NCI-H526 treated with DMSO at 0.1 percent for 48 hours (cell line): ENCODE measurements around the gene NOTO.
"Not testable (repeated sequence)": the region's sequence is repeated elsewhere in the genome, so short reads cannot be mapped to it uniquely, and the experiment has no call there.

Experiments used
- DNase-seq: peaks from one replicate; lab custom pipeline; 2025; lab: John Stamatoyannopoulos, UW

NOTO gene

GRCh38 chr2:73202156-73203054, at the start of gene NOTO:
TSS of gene NOTO (plus strand) at chr2:73202574. CDS start at chr2:73202667, 93 bp downstream.
- no peak for DNase-seq

- peak; percentile 22 for DNase-seq
Measured at GRCh38 chr2:73156539-73157124, 45.7 kb upstream of the NOTO start.

GRCh38 chr2:73162856-73163391, 39.5 kb upstream of the NOTO start:
- DNase-seq = no peak

GRCh38 chr2:73163483-73164367, 38.6 kb upstream of the NOTO start:
- DNase-seq = peak; percentile 11

GRCh38 chr2:73165978-73166377, 36.4 kb upstream of the NOTO start:
- not testable (repeated sequence) for DNase-seq

- not testable (repeated sequence) for DNase-seq
Measured at GRCh38 chr2:73166813-73167212, 35.6 kb upstream of the NOTO start.

GRCh38 chr2:73168348-73168747, 34.0 kb upstream of the NOTO start:
- DNase-seq = not testable (repeated sequence)

- not testable (repeated sequence) for DNase-seq
Measured at GRCh38 chr2:73170341-73170740, 32.0 kb upstream of the NOTO start.

GRCh38 chr2:73172963-73173362, 29.4 kb upstream of the NOTO start:
- DNase-seq = no peak

- DNase-seq = no peak
Measured at GRCh38 chr2:73173781-73174180, 28.6 kb upstream of the NOTO start.

GRCh38 chr2:73174244-73174643, 28.1 kb upstream of the NOTO start:
- no peak for DNase-seq

- DNase-seq = no peak
Measured at GRCh38 chr2:73174941-73175662, 27.3 kb upstream of the NOTO start.

GRCh38 chr2:73175663-73176204, 26.6 kb upstream of the NOTO start:
- no peak for DNase-seq

- DNase-seq = peak; percentile 1
Measured at GRCh38 chr2:73176205-73176880, 26.0 kb upstream of the NOTO start.

GRCh38 chr2:73176881-73177644, 25.3 kb upstream of the NOTO start:
- peak; percentile 62 for DNase-seq

- DNase-seq = no peak
Measured at GRCh38 chr2:73177645-73178255, 24.6 kb upstream of the NOTO start.

- no peak for DNase-seq
Measured at GRCh38 chr2:73185965-73186364, 16.4 kb upstream of the NOTO start.

- DNase-seq = no peak
Measured at GRCh38 chr2:73187549-73187948, 14.8 kb upstream of the NOTO start.

- no peak for DNase-seq
Measured at GRCh38 chr2:73197579-73197978, 4.8 kb upstream of the NOTO start.
